Psoas muscle (tissue), 8 donors: ENCODE measurements around the gene MNX1. TPM values are rescaled to one million over a fixed set of nuclear protein-coding genes. Genes with fewer than 3 reads are reported as not detected.

Experiments
- ATAC-seq, 4 donors: fragments of 200-7000 bp; cut with Tn5 transposase; one replicate each; pipeline ENCODE4 v1.9.1; 2020; ENCODE audit warnings: moderate library complexity in 3 of 4, mild to moderate bottlenecking in 2 of 4
- DNase-seq, 2 donors: peaks; one replicate each; pipeline ENCODE4 v3.0.0-alpha.2; 2020
- H3K27ac ChIP-seq: fragments of 200-600 bp; one replicate; pipeline ENCODE4 v1.8.0; 2022
- H3K27me3 ChIP-seq, 3 donors: fragments of 200-600 bp in 1 of 3; one replicate each; pipeline versions ENCODE4 v1.6.1 to v1.8.0; 2013 to 2022; ENCODE audit warnings: low read length in 2 of 3, mild to moderate bottlenecking in 2 of 3, moderate library complexity in 1 of 3; ENCODE audit not compliant: insufficient read depth in 3 of 3
- H3K36me3 ChIP-seq, 2 donors: fragments of 200-600 bp in 1 of 2; one replicate each; pipeline versions ENCODE4 v1.6.1 to v1.8.0; 2013 to 2022; ENCODE audit warnings: low read depth in 1 of 2, mild to moderate bottlenecking in 1 of 2, moderate library complexity in 1 of 2; ENCODE audit not compliant: insufficient read depth in 1 of 2
- H3K4me1 ChIP-seq: fragments of 200-600 bp; one replicate; pipeline ENCODE4 v1.8.0; 2022
- H3K4me3 ChIP-seq: fragments of 200-600 bp; one replicate; pipeline ENCODE4 v1.8.0; 2022; ENCODE audit warnings: mild to moderate bottlenecking
- H3K9me3 ChIP-seq: fragments of 200-600 bp; one replicate; pipeline ENCODE4 v1.8.0; 2022
- WGBS, 3 donors: extraction: QIAGEN DNeasy Blood & Tissue Kit; methylation state at CpG; one replicate each; pipeline versions ENCODE4 v1.1.6 to v1.1.7; 2013; 5-methylcytosine and 5-hydroxymethylcytosine counted together
- intact Hi-C, 2 donors: fragments of 100-400 bp; cut with DNase I; formaldehyde crosslinking; loops; one replicate each; pipeline versions ENCODE4 v1.11.0 to v1.14.2; 2022
- long read RNA-seq, 2 donors: library from polyadenylated mRNA; unstranded; transcript quantifications; one replicate each; pipeline ENCODE4 v2.0.0, GENCODE V29; 2021
- polyA plus RNA-seq, 3 donors: library from polyadenylated mRNA; stranded (reverse); fragments of 200-250 nt; gene quantifications; one replicate each; pipeline ENCODE4 v1.2.3, GENCODE V29; 2013
- total RNA-seq, 4 donors: library from RNA; stranded (reverse); fragmentation: NEBNext Ultra II Directional in 2 of 4; extraction: Animal tissue kit (Norgen Biotek cat#: 25700) in 2 of 4; gene quantifications; one replicate each; pipeline versions ENCODE4 v1.2.1 to v1.2.4, GENCODE V29; 2021 to 2023
- TF ChIP-seq, protein P1 (sequence below): fragments of 200-600 bp; IDR thresholded peaks from one replicate; pipeline ENCODE4 v1.8.0; 2022; ENCODE audit warnings: antibody characterized with exemption
- donor health status: healthy with polysubstance abuse.
- donor health status: DM: no; HTN: no; CAD: no; lungs with moderate emphysema.
- donor health status: Bipolar disorder and iron deficiency.
- donor health status: healthy.
- donor health status: DM: yes; HTN: yes; CAD: no.
- donor health status: DM: no; HTN: no; CAD: no.
- donor health status: DM: no; HTN: no; CAD: no.
- donor health status: DM: yes; HTN: yes; CAD: no.

The MNX1 gene
- total RNA-seq (not detected), polyA plus RNA-seq (not detected)
- long read RNA-seq, donor 1, result 0 reads
- long read RNA-seq, donor 2, result 0 reads

DNA sequence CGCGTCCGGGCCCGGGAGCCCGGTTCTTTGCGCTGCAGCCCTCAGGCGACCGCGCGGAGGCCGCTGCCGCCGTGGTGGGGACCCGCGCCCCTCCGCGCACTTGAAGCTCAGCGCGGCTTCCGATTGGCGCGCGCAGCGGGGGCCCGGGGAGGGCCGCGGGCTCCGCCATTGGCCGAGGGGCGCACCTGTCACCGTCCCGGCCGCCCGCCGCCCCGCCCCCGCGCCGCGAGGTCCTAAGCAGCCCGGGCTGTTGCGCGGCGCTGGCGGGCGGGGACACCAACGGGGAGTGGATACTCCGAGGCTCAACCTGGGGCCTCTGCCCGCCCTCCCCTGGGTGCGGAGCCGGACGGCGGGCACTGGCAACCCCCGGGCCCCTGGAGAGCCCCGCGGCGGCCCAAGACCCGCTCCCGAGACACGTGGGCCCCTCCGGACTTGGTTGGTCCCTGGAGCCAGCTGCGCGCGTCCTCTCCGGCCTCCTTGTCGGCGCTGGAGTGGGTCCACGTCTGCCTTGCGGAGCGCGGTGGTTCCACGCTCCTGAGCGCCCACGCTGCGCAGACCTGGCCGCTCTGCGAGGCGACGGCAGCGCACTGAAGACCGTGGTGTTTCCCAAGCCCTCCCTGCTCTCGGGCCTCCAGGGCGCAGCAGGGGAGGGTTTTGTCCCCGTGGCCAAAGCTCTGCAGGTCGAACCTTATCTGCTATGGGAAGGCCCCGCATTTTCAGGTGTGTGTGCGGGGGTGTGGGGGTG lies at the start of gene MNX1:
TSS of gene MNX1 (minus strand) at position 76 of the 745 bp plus-strand sequence. CDS start 313 bp downstream, outside the sequence.
- peaks cover 11% of the 10 kb centered on the region for H3K4me1 ChIP-seq
- H3K27me3 ChIP-seq, result peaks cover 0 to 97% (median 55%) of the 10 kb centered on the region in 3 donors
- H3K27ac ChIP-seq, result no peak within 1 kb of the TSS
- intact Hi-C loops, result no loop called here
- H3K9me3 ChIP-seq, result no peaks in the 10 kb centered on the region
- no peaks in the 10 kb centered on the region for H3K36me3 ChIP-seq
- DNase-seq (peak; percentile 58 to 85), ATAC-seq (peak; percentile 96 to 99 (median 99))
- WGBS, 3 donors, result 0 to 1% (median 1%) methylated on average over 52 to 87 of the region's 87 CpGs
- H3K4me3 ChIP-seq, result peak within 1 kb of the TSS; percentile 82
- TF ChIP-seq, protein P1, sequence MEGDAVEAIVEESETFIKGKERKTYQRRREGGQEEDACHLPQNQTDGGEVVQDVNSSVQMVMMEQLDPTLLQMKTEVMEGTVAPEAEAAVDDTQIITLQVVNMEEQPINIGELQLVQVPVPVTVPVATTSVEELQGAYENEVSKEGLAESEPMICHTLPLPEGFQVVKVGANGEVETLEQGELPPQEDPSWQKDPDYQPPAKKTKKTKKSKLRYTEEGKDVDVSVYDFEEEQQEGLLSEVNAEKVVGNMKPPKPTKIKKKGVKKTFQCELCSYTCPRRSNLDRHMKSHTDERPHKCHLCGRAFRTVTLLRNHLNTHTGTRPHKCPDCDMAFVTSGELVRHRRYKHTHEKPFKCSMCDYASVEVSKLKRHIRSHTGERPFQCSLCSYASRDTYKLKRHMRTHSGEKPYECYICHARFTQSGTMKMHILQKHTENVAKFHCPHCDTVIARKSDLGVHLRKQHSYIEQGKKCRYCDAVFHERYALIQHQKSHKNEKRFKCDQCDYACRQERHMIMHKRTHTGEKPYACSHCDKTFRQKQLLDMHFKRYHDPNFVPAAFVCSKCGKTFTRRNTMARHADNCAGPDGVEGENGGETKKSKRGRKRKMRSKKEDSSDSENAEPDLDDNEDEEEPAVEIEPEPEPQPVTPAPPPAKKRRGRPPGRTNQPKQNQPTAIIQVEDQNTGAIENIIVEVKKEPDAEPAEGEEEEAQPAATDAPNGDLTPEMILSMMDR, result no peak

DNA sequence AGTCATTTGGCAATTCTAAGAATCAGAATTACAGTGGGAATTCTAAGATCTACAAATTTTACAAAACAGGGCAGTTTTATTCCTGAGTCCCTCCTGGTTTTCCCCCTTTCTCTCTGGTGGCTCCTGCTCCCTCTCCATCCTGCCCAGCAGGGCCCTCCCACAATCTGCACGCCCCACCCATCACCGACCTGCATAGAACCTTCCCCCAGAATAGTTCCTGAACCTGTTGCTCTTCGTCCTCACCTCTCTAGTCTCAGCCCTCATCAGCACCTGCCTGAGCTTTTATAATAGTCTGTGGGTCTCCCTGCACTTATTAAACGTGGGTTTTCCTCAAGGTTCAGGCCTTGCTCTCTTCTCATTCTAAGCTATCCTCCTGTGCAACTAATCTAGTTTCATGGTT lies 49.1 kb upstream of the MNX1 start:
- Histone ChIP-seq H3K27ac (no peak overlapping the region), H3K27me3 (peaks cover 0 to 20% (median 2%) of the 10 kb centered on the region in 3 donors), H3K4me3 (no peak overlapping the region), H3K36me3 (no peaks in the 10 kb centered on the region), H3K4me1 (no peaks in the 10 kb centered on the region), H3K9me3 (no peaks in the 10 kb centered on the region)
- ATAC-seq, result no peak
- TF ChIP-seq, protein P1, result no peak
- intact Hi-C loops, result no loop called here
- WGBS, 3 donors, result 58 to 61% (median 60%) methylated on average over 4 of the region's 4 CpGs
- no peak for DNase-seq

DNA sequence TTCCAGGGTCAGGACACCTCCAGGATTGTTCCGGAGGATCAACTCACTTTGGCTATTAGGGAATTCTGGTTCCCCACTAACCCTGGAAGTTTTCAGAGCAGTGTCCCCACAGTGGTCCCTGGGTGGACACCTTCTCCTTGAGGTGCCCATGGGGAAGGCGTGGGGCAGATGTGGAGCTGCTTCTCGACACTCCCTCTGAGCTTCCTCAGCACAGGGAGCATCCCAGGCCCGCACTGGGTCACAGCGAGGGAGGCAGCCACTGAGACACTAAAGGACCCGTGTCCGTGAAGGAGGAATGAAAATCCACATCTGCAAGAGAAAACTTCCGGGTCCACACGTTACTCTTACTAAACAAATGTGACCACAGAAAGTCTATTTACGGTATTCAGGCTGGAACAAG lies 48.2 kb upstream of the MNX1 start:
- 76 to 81% (median 80%) methylated on average over 10 of the region's 10 CpGs for WGBS, 3 donors
- ATAC-seq (no peak), DNase-seq (no peak)
- intact Hi-C loops, result no loop called here
- TF ChIP-seq, protein P1, result no peak
- no peaks in the 10 kb centered on the region for H3K4me1 ChIP-seq
- no peak overlapping the region for H3K4me3 ChIP-seq
- H3K9me3 ChIP-seq, result no peaks in the 10 kb centered on the region
- no peaks in the 10 kb centered on the region for H3K36me3 ChIP-seq
- no peak overlapping the region for H3K27ac ChIP-seq
- H3K27me3 ChIP-seq, result peaks cover 0 to 23% (median 4%) of the 10 kb centered on the region in 3 donors

DNA sequence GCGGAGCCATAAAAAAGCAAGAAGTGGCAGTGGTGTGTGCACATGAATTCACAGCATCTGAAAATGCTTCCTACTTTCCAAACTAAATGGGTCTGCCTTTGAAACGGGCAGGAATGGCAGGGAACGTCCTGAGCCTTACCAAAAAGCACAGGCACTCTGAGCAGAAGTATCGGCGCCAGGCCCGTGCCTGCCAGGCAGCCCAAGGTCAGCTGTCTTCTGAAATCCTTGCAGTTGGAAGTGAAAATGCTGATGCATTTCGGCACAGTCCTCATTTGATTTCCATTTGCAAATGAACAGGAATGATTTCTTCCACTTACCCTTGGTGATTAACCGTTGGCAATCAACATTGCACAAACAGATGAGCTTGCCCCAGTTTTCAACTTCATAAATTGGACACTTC lies 47.6 kb upstream of the MNX1 start:
- DNase-seq (no peak), ATAC-seq (no peak)
- Histone ChIP-seq H3K27ac (no peak overlapping the region), H3K4me1 (no peaks in the 10 kb centered on the region), H3K4me3 (no peak overlapping the region), H3K36me3 (no peaks in the 10 kb centered on the region), H3K27me3 (peaks cover 0 to 19% (median 4%) of the 10 kb centered on the region in 3 donors), H3K9me3 (peaks cover 3% of the 10 kb centered on the region)
- WGBS, 3 donors, result 68 to 77% (median 73%) methylated on average over 8 of the region's 8 CpGs
- TF ChIP-seq, protein P1, result no peak
- intact Hi-C loops, result no loop called here
